HG02943 (cell line): ENCODE results near the gene RERG.

Experiments
- ATAC-seq: cut with Tn5 transposase; IDR thresholded peaks from one replicate; pipeline ENCODE4 v1.9.1; 2021; ENCODE audit warnings: mild to moderate bottlenecking, low read depth, moderate library complexity; ENCODE audit not compliant: unreplicated experiment

The RERG gene

GRCh38 chr12:15220451-15220850 is 766 bp downstream of the RERG start:
- ATAC-seq, result no peak

GRCh38 chr12:15218794-15219193 is 2.4 kb downstream of the RERG start:
- ATAC-seq, result no peak

- ATAC-seq, result no peak
Observed at GRCh38 chr12:15216036-15216889, 5.0 kb downstream of the RERG start.

- no peak for ATAC-seq
Observed at GRCh38 chr12:15214851-15215601, 6.2 kb downstream of the RERG start.

- ATAC-seq, result no peak
Observed at GRCh38 chr12:15212930-15213329, 8.3 kb downstream of the RERG start.

- ATAC-seq, result no peak
Observed at GRCh38 chr12:15209782-15210181, 11.4 kb downstream of the RERG start.

GRCh38 chr12:15208871-15209656 is 12.2 kb downstream of the RERG start:
- no peak for ATAC-seq

- no peak for ATAC-seq
Observed at GRCh38 chr12:15208140-15208539, 13.1 kb downstream of the RERG start.

GRCh38 chr12:15206831-15207389 is 14.3 kb downstream of the RERG start:
- ATAC-seq, result no peak

GRCh38 chr12:15206338-15206737 is 14.9 kb downstream of the RERG start:
- no peak for ATAC-seq

GRCh38 chr12:15205341-15206010 is 15.7 kb downstream of the RERG start:
- ATAC-seq, result no peak

GRCh38 chr12:15201456-15201855 is 19.8 kb downstream of the RERG start:
- no peak for ATAC-seq

GRCh38 chr12:15201056-15201455 is 20.2 kb downstream of the RERG start:
- ATAC-seq, result no peak

GRCh38 chr12:15200641-15201040 is 20.6 kb downstream of the RERG start:
- ATAC-seq, result no peak

- ATAC-seq, result no peak
Observed at GRCh38 chr12:15199930-15200329, 21.3 kb downstream of the RERG start.

GRCh38 chr12:15196678-15197505 is 24.3 kb downstream of the RERG start:
- no peak for ATAC-seq

- no peak for ATAC-seq
Observed at GRCh38 chr12:15196221-15196620, 25.0 kb downstream of the RERG start.

- ATAC-seq, result no peak
Observed at GRCh38 chr12:15194456-15195368, 26.5 kb downstream of the RERG start.
